HCT116 (cell line): ENCODE results near the gene PKNOX2. TPM values are rescaled to one million over a fixed set of nuclear protein-coding genes. Genes with fewer than 3 reads are reported as not detected.

Source experiments
- ATAC-seq: fragments of 200-7000 bp; cut with Tn5 transposase; 2 replicates; pipeline ENCODE4 v1.9.1; 2020; ENCODE audit warnings: mild to moderate bottlenecking, moderate library complexity
- BruUV-seq: library from RNA; stranded (reverse); fragments of 400-500 nt; replicated peaks from 2 replicates; lab custom pipeline; 2021; lab: Mats Ljungman, UMichigan
- CTCF ChIA-PET: fragments of 300-600 bp; sonication (Branson Sonifier 250); formaldehyde crosslinking; loops from one replicate; lab custom pipeline; 2021; ENCODE audit warnings: antibody characterized with exemption; lab: Charles Lee
- POLR2A ChIA-PET: fragments of 300-600, 350-600 bp; sonication (Branson Sonifier 250); formaldehyde crosslinking; loops from one replicate; lab custom pipeline; 2021; ENCODE audit warnings: antibody characterized with exemption; lab: Charles Lee
- RAD21 ChIA-PET, 2 experiments: fragments of 300-600 bp; sonication (Branson Sonifier 250); formaldehyde crosslinking; loops; one replicate each; lab custom pipeline; 2023; ENCODE audit warnings: low total read pairs in 2 of 2; ENCODE audit not compliant: uncharacterized antibody in 2 of 2, unreplicated experiment in 2 of 2, low non-redundant PET in 1 of 2; lab: Charles Lee
- DNase-seq: peaks from one replicate; pipeline ENCODE4 v3.0.0-alpha.2; 2010; ENCODE audit warnings: low read depth, low spot score
- H2AFZ ChIP-seq: fragments of 200-600 bp; shearing (Covaris generic), sonication (generic); 2 replicates; pipeline ENCODE4 v1.6.1; 2017; ENCODE audit warnings: low read depth, mixed run types, mixed read lengths, antibody characterized with exemption, low read length; ENCODE audit not compliant: poor library complexity, severe bottlenecking
- H3K27ac ChIP-seq: 2 replicates; pipeline ENCODE4 v1.5.1; 2012; ENCODE audit warnings: low read depth, low read length
- H3K27me3 ChIP-seq: fragments of 200-600 bp; sonication (generic); 2 replicates; pipeline ENCODE4 v1.6.1; 2016; ENCODE audit warnings: mixed run types, low read length, mixed read lengths; ENCODE audit not compliant: insufficient read depth
- H3K36me3 ChIP-seq, 2 experiments: fragments of 200-500 bp in 1 of 2; fragments of 200-600 bp in 1 of 2; sonication (Bioruptor generic) in 1 of 2; sonication (generic) in 1 of 2; 2 replicates each; pipeline versions ENCODE4 v1.5.1 to v1.6.1; 2014 to 2016; ENCODE audit warnings: low read length in 2 of 2, inconsistent platforms in 1 of 2, mixed read lengths in 1 of 2, mixed run types in 1 of 2; ENCODE audit not compliant: insufficient read depth in 2 of 2, control insufficient read depth in 1 of 2
- H3K4me1 ChIP-seq, 2 experiments: fragments of 200-600 bp in 1 of 2; sonication (generic) in 1 of 2; 2 replicates each; pipeline versions ENCODE4 v1.5.1 to v1.6.1; 2012 to 2017; ENCODE audit warnings: low read length in 2 of 2, inconsistent platforms in 1 of 2, mild to moderate bottlenecking in 1 of 2, mixed read lengths in 1 of 2, mixed run types in 1 of 2, moderate library complexity in 1 of 2; ENCODE audit not compliant: insufficient read depth in 2 of 2, control insufficient read depth in 1 of 2
- H3K4me2 ChIP-seq: fragments of 200-600 bp; sonication (generic); 2 replicates; pipeline ENCODE4 v1.6.1; 2017; ENCODE audit warnings: mixed run types, low read length, mixed read lengths
- H3K4me3 ChIP-seq, 2 experiments: fragments of 200-600 bp in 1 of 2; sonication (generic) in 1 of 2; replicated peaks in 1 of 2; 2 replicates each; pipeline ENCODE4 v1.5.1; 2011 to 2016; ENCODE audit warnings: low read length in 2 of 2, control low read depth in 1 of 2, low read depth in 1 of 2, mild to moderate bottlenecking in 1 of 2, mixed read lengths in 1 of 2, mixed run types in 1 of 2
- H3K79me2 ChIP-seq: fragments of 200-600 bp; sonication (generic); 2 replicates; pipeline ENCODE4 v1.6.1; 2017; ENCODE audit warnings: mild to moderate bottlenecking, mixed run types, low read length, moderate library complexity, mixed read lengths; ENCODE audit not compliant: insufficient read depth
- H3K9ac ChIP-seq: fragments of 200-600 bp; sonication (generic); 2 replicates; pipeline ENCODE4 v1.6.1; 2016; ENCODE audit warnings: low read length, mixed read lengths
- H3K9me2 ChIP-seq: fragments of 200-600 bp; sonication (generic), shearing (Covaris generic); 2 replicates; pipeline ENCODE4 v1.6.1; 2017; ENCODE audit warnings: mixed run types, mild to moderate bottlenecking, moderate library complexity; ENCODE audit not compliant: insufficient read depth
- H3K9me3 ChIP-seq, 2 experiments: fragments of 200-500 bp in 1 of 2; fragments of 200-600 bp in 1 of 2; sonication (Bioruptor generic) in 1 of 2; sonication (generic) in 1 of 2; 2 replicates each; pipeline ENCODE4 v1.6.1; 2014 to 2017; ENCODE audit warnings: low read length in 2 of 2, mixed read lengths in 2 of 2, inconsistent platforms in 1 of 2, low read depth in 1 of 2, mild to moderate bottlenecking in 1 of 2, mixed run types in 1 of 2, moderate library complexity in 1 of 2; ENCODE audit not compliant: control insufficient read depth in 1 of 2, insufficient read depth in 1 of 2
- H4K20me1 ChIP-seq: fragments of 200-600 bp; sonication (generic), shearing (Covaris generic); 2 replicates; pipeline ENCODE4 v1.6.1; 2017; ENCODE audit warnings: mixed run types, mild to moderate bottlenecking, moderate library complexity; ENCODE audit not compliant: insufficient read depth
- CEBPB ChIP-seq: IDR thresholded peaks from 2 replicates; pipeline ENCODE4 v1.6.1; 2012; ENCODE audit warnings: low read depth
- POLR2A ChIP-seq: IDR thresholded peaks from 2 replicates; pipeline ENCODE4 v1.7.0; 2011; ENCODE audit warnings: borderline replicate concordance; ENCODE audit not compliant: insufficient read depth, insufficient read length; ENCODE audit errors: extremely low read depth
- POLR2AphosphoS5 ChIP-seq: IDR thresholded peaks from 2 replicates; pipeline ENCODE4 v1.6.1; 2011; ENCODE audit warnings: mild to moderate bottlenecking, low read depth, low read length, moderate library complexity
- RAD21 ChIP-seq: IDR thresholded peaks from 2 replicates; pipeline ENCODE4 v1.6.1; 2012; ENCODE audit warnings: low read depth, mild to moderate bottlenecking
- REST ChIP-seq: IDR thresholded peaks from 2 replicates; pipeline ENCODE4 v1.6.1; 2012; ENCODE audit warnings: low read depth
- TCF7L2 ChIP-seq: IDR thresholded peaks from 2 replicates; pipeline ENCODE4 v1.7.0; 2011; ENCODE audit warnings: borderline replicate concordance, inconsistent platforms; ENCODE audit not compliant: insufficient read depth, insufficient read length; ENCODE audit errors: extremely low read depth
- intact Hi-C: fragments of 100-400 bp; cut with micrococcal nuclease; formaldehyde crosslinking; loops from 2 replicates; pipeline ENCODE4 v1.10.0; 2022
- total RNA-seq: library from RNA; stranded (reverse); gene quantifications from one replicate; pipeline ENCODE4 v1.2.1, GENCODE V29; 2021; ENCODE audit not compliant: unreplicated experiment

PKNOX2 gene
- total RNA-seq, 1 experiment from 2014 or later = 0.20 TPM

GRCh38 chr11:125239585-125240560, 75.3 kb downstream of the PKNOX2 start:
- ChIA-PET CTCF (no interaction called here), RAD21 (no interaction called here), POLR2A (no interaction called here)
- H3K79me2 ChIP-seq = no peaks in the 10 kb centered on the region
- no peak for ATAC-seq
- H3K4me2 ChIP-seq = no peak overlapping the region
- no peak for DNase-seq
- no peak overlapping the region for H3K4me3 ChIP-seq
- H3K9me2 ChIP-seq = no peaks in the 10 kb centered on the region
- no peak overlapping the region for H2AFZ ChIP-seq
- intact Hi-C loops = no loop called here
- H3K27me3 ChIP-seq = peaks cover 13% of the 10 kb centered on the region; the same call in 1 of the 2 replicates
- H3K9ac ChIP-seq = no peak overlapping the region
- no peaks in the 10 kb centered on the region for H3K9me3 ChIP-seq
- H4K20me1 ChIP-seq = no peaks in the 10 kb centered on the region
- no peak overlapping the region for H3K27ac ChIP-seq
- no peaks in the 10 kb centered on the region for H3K4me1 ChIP-seq
- no peak for TF ChIP-seq POLR2A
- TF ChIP-seq CEBPB = no peak
- no peak for TF ChIP-seq RAD21
- TF ChIP-seq POLR2AphosphoS5 = no peak
- no peak for TF ChIP-seq TCF7L2
- no peak for TF ChIP-seq REST
- no TSS peak for BruUV-seq
- no peaks in the 10 kb centered on the region for H3K36me3 ChIP-seq
